ENCODE data around the gene PPP2R1B. TPM values are rescaled to one million over a fixed set of nuclear protein-coding genes. Genes with fewer than 3 reads are reported as not detected.
A peak's percentile ranks its signal among the peaks of the same experiment; 100 is the strongest.

The PPP2R1B gene
- total and polyA plus RNA-seq, 2 donors (not counting 1 experiment from before 2014, with no cell fraction given) = 8.2 to 37.0 TPM

- peak; percentile 79 for DNase-seq
- H3K4me2 ChIP-seq (replicated peaks; ENCODE audit: low read depth, low read length, poor library complexity, severe bottlenecking) = peak overlapping the region; percentile 69
- H3K9me3 ChIP-seq (ENCODE audit: control extremely low read depth in 1 of 3, control insufficient read depth in 2 of 3, insufficient read depth in 1 of 3, low read length in 2 of 3) = no peaks in the 10 kb centered on the region
- H3K4me1 ChIP-seq (ENCODE audit: control insufficient read depth in 2 of 2, insufficient read depth in 2 of 2, low read length in 2 of 2) = peaks cover 17 to 21% of the 10 kb centered on the region in 2 donors
- Mint-ChIP-seq H3K27ac (peak overlapping the region; percentile 91), H3K27me3 (no peaks in the 10 kb centered on the region), H3K9me3 (ENCODE audit: insufficient read depth) (no peaks in the 10 kb centered on the region), H3K4me1 (peaks cover 23% of the 10 kb centered on the region), H3K4me3 (peak overlapping the region; percentile 82)
- TF ChIP-seq CTCF (IDR thresholded peaks at IDR 0.05) = peak; percentile 81
- no peak for TF ChIP-seq EZH2 (IDR thresholded peaks at IDR 0.05; ENCODE audit: borderline replicate concordance, insufficient read depth, low read depth, low read length, poor library complexity, severe bottlenecking)
- no peaks in the 10 kb centered on the region for H3K27me3 ChIP-seq (replicated peaks in 1 of 4; ENCODE audit: control extremely low read depth in 1 of 4, control insufficient read depth in 3 of 4, insufficient read depth in 4 of 4, low read length in 3 of 4)
- intact Hi-C loops (cut with micrococcal nuclease) = loop anchor here (1.0 to 2.0 kb wide), 6 partner anchors 64 to 495 kb away; partner anchors contain the start of gene SIK2
- H3K4me3 ChIP-seq (ENCODE audit: control extremely low read depth in 1 of 5, extremely low read depth in 1 of 5, insufficient read depth in 1 of 5, low read depth in 2 of 5, low read length in 4 of 5) = peak overlapping the region in 1 of 5 experiments; percentile 32
- ATAC-seq (ENCODE audit: low read depth) = peak; percentile 61
- H3K36me3 ChIP-seq (replicated peaks in 1 of 2; ENCODE audit: control extremely low read depth in 1 of 2, control insufficient read depth in 1 of 2, extremely low read depth in 1 of 2, insufficient read depth in 2 of 2, low read length in 1 of 2) = no peaks in the 10 kb centered on the region
- H3K9ac ChIP-seq (ENCODE audit: low read length) = peak overlapping the region; percentile 41
- H4K20me1 ChIP-seq (ENCODE audit: control insufficient read depth, insufficient read depth, low read length, poor library complexity, severe bottlenecking) = no peaks in the 10 kb centered on the region
- no peaks in the 10 kb centered on the region for H3K79me2 ChIP-seq (ENCODE audit: control insufficient read depth, insufficient read depth, low read length)
- 20% methylated on average over 1 of the region's 4 CpGs for WGBS (ENCODE audit: insufficient coverage)
- POLR2A ChIA-PET = interaction anchor here (1.1 to 1.5 kb wide), 2 partner anchors 12 to 175 kb away, joined by 3 to 6 read pairs; partner anchors contain the start of genes PPP2R1B and SIK2
- peak overlapping the region; percentile 40 for H2AFZ ChIP-seq (ENCODE audit: insufficient read depth, low read depth, low read length, poor library complexity, severe bottlenecking)
- CTCF ChIA-PET = interaction anchor here (0.6 to 6.3 kb wide), 41 partner anchors 9 to 982 kb away, joined by 3 to 151 read pairs (median 5); partner anchors contain the start of genes ALG9, PPP2R1B and SIK2
- peak overlapping the region; percentile 63 to 76 for H3K27ac ChIP-seq (ENCODE audit: low read length in 2 of 2)
Observed at GRCh38 chr11:111777094-111778046, 11.2 kb upstream of the PPP2R1B start.
